Mesothelial cell of epicardium (in vitro differentiated cells): ENCODE results near the gene TTC8. TPM values are rescaled to one million over a fixed set of nuclear protein-coding genes. Genes with fewer than 3 reads are reported as not detected.

Experiments used
- DNase-seq, 2 experiments: peaks; one replicate each; pipeline ENCODE4 v3.0.0; 2021; ENCODE audit warnings: low spot score in 2 of 2; ENCODE audit not compliant: unreplicated experiment in 2 of 2
- H3K27ac Mint-ChIP-seq: 2 replicates; pipeline ENCODE4 v1.8.0; 2021; ENCODE audit warnings: mixed read lengths
- H3K27me3 Mint-ChIP-seq: 2 replicates; pipeline ENCODE4 v1.8.0; 2021; ENCODE audit warnings: low read depth, mixed read lengths
- H3K36me3 Mint-ChIP-seq: 2 replicates; pipeline ENCODE4 v1.8.0; 2021; ENCODE audit warnings: mixed read lengths
- H3K4me1 Mint-ChIP-seq: 2 replicates; pipeline ENCODE4 v1.8.0; 2021; ENCODE audit warnings: mixed read lengths
- H3K4me3 Mint-ChIP-seq: 2 replicates; pipeline ENCODE4 v1.8.0; 2021; ENCODE audit warnings: mild to moderate bottlenecking, moderate library complexity, mixed read lengths
- H3K9me3 Mint-ChIP-seq: 2 replicates; pipeline ENCODE4 v1.8.0; 2021; ENCODE audit warnings: mixed read lengths
- total RNA-seq: library from RNA; stranded (reverse); gene quantifications from 3 replicates; pipeline ENCODE4 v1.2.1, GENCODE V29; 2021
- TF ChIP-seq, protein P1 (sequence below): fragments of 200-600 bp; sonication (generic); IDR thresholded peaks from one replicate; pipeline ENCODE4 v1.5.0; 2021; ENCODE audit warnings: antibody characterized with exemption; ENCODE audit not compliant: unreplicated experiment

Gene TTC8
- total RNA-seq, 1 donor from 2014 or later = 29.0 TPM

- peak overlapping the region; percentile 1 for H3K27ac Mint-ChIP-seq
- H3K4me1 Mint-ChIP-seq = peaks cover 44% of the 10 kb centered on the region
- no peak overlapping the region for H3K4me3 Mint-ChIP-seq
- H3K9me3 Mint-ChIP-seq = no peaks in the 10 kb centered on the region
- H3K27me3 Mint-ChIP-seq = no peaks in the 10 kb centered on the region
- peaks cover 7% of the 10 kb centered on the region for H3K36me3 Mint-ChIP-seq
- TF ChIP-seq, protein P1, sequence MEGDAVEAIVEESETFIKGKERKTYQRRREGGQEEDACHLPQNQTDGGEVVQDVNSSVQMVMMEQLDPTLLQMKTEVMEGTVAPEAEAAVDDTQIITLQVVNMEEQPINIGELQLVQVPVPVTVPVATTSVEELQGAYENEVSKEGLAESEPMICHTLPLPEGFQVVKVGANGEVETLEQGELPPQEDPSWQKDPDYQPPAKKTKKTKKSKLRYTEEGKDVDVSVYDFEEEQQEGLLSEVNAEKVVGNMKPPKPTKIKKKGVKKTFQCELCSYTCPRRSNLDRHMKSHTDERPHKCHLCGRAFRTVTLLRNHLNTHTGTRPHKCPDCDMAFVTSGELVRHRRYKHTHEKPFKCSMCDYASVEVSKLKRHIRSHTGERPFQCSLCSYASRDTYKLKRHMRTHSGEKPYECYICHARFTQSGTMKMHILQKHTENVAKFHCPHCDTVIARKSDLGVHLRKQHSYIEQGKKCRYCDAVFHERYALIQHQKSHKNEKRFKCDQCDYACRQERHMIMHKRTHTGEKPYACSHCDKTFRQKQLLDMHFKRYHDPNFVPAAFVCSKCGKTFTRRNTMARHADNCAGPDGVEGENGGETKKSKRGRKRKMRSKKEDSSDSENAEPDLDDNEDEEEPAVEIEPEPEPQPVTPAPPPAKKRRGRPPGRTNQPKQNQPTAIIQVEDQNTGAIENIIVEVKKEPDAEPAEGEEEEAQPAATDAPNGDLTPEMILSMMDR = no peak
- DNase-seq = no peak
Measured at GRCh38 chr14:88837495-88837894, 13.0 kb downstream of the TTC8 start.

GRCh38 chr14:88838015-88838414 is 13.6 kb downstream of the TTC8 start:
- Mint-ChIP-seq H3K36me3 (peaks cover 7% of the 10 kb centered on the region), H3K27ac (peak overlapping the region; percentile 51), H3K9me3 (no peaks in the 10 kb centered on the region), H3K4me1 (peaks cover 40% of the 10 kb centered on the region), H3K27me3 (no peaks in the 10 kb centered on the region), H3K4me3 (no peak overlapping the region)
- TF ChIP-seq, protein P1 = no peak
- no peak for DNase-seq

- peaks cover 20% of the 10 kb centered on the region for H3K4me1 Mint-ChIP-seq
- H3K4me3 Mint-ChIP-seq = no peak overlapping the region
- H3K27ac Mint-ChIP-seq = no peak overlapping the region
- no peak for DNase-seq
- H3K36me3 Mint-ChIP-seq = peaks cover 9% of the 10 kb centered on the region
- H3K9me3 Mint-ChIP-seq = no peaks in the 10 kb centered on the region
- TF ChIP-seq, protein P1 = no peak
- H3K27me3 Mint-ChIP-seq = no peaks in the 10 kb centered on the region
Measured at GRCh38 chr14:88840926-88841325, 16.5 kb downstream of the TTC8 start.

GRCh38 chr14:88841741-88842140 is 17.3 kb downstream of the TTC8 start:
- H3K27ac Mint-ChIP-seq = no peak overlapping the region

DNA sequence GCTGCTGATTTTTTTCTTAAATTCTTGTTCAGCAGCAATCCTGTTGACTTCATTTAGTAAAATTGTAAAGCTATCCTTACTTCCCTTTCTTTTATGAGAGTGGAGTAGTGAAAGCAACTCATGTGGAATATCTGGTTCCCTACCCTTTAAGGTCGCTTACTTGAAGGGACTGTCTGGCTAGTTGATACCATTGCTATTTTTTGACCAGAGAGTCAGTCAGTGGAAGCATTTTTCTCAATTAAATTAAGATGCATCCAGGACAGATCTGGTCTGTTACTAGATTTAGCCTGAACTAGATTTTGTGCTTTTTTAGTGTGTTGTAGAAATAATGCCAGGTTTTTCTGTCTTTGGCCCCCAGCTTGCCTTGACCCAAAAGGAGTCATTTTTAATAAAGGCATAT is 18.0 kb downstream of the TTC8 start:
- TF ChIP-seq, protein P1 = no peak

More at GRCh38 chr14:88841741-88842140, 17.3 kb downstream of the TTC8 start:
- H3K4me3 Mint-ChIP-seq = no peak overlapping the region
- no peaks in the 10 kb centered on the region for H3K9me3 Mint-ChIP-seq
- TF ChIP-seq, protein P1 = no peak
- peaks cover 20% of the 10 kb centered on the region for H3K4me1 Mint-ChIP-seq
- H3K36me3 Mint-ChIP-seq = peaks cover 9% of the 10 kb centered on the region
- no peaks in the 10 kb centered on the region for H3K27me3 Mint-ChIP-seq
- no peak for DNase-seq

GRCh38 chr14:88844980-88845491 is 20.6 kb downstream of the TTC8 start:
- Mint-ChIP-seq H3K27ac (no peak overlapping the region), H3K4me1 (peaks cover 11% of the 10 kb centered on the region), H3K27me3 (no peaks in the 10 kb centered on the region), H3K4me3 (no peak overlapping the region), H3K36me3 (peaks cover 8% of the 10 kb centered on the region), H3K9me3 (no peaks in the 10 kb centered on the region)
- DNase-seq = no peak
- TF ChIP-seq, protein P1 = no peak

More for the DNA sequence above, 18.0 kb downstream of the TTC8 start:
- no peak for DNase-seq
- Mint-ChIP-seq H3K4me1 (peaks cover 16% of the 10 kb centered on the region), H3K36me3 (peaks cover 6% of the 10 kb centered on the region), H3K9me3 (no peaks in the 10 kb centered on the region), H3K27me3 (no peaks in the 10 kb centered on the region), H3K4me3 (no peak overlapping the region), H3K27ac (no peak overlapping the region)
